Measurements from ENCODE around the gene TACR2. TPM values are rescaled to one million over a fixed set of nuclear protein-coding genes. Genes with fewer than 3 reads are reported as not detected.

Gene TACR2
- total and polyA plus RNA-seq, 2 of the 13 experiments (the other 11 are each of a cell fraction or from before 2014, with no cell fraction given), result 0.04 TPM; not detected in 1

GRCh38 chr10:69359594-69359993 lies 57.1 kb downstream of the TACR2 start:
- H3K4me3 ChIP-seq (replicated peaks in 1 of 3; ENCODE audit: insufficient read depth in 1 of 3, low read depth in 2 of 3, low read length in 3 of 3), result no peak overlapping the region
- H3K9ac ChIP-seq (ENCODE audit: insufficient read depth, low read depth, low read length), result no peak overlapping the region
- no peaks in the 10 kb centered on the region for H3K4me1 ChIP-seq (ENCODE audit: insufficient read depth, low read length)
- H3K4me2 ChIP-seq (ENCODE audit: low read depth, low read length), result no peak overlapping the region
- in situ Hi-C loops (cut with HindIII; ENCODE audit: extremely low pct_ligation_motif_present, low pct_unique_long_range_greater_than_20kb), result no loop called here
- ChIA-PET POLR2A (no interaction called here), CTCF (ENCODE audit: low intra/inter-chr PET ratio, low total read pairs) (no interaction called here)
- no peaks in the 10 kb centered on the region for H4K20me1 ChIP-seq (ENCODE audit: insufficient read depth, low read length)
- ATAC-seq, result no peak
- no peaks in the 10 kb centered on the region for H3K79me2 ChIP-seq (ENCODE audit: insufficient read depth, low read length)
- 56% methylated on average over 5 of the region's 5 CpGs for WGBS (ENCODE audit: low lambda C conversion rate)
- no peak overlapping the region for H3K27ac ChIP-seq (ENCODE audit: extremely low read length, insufficient read depth, low read length)
- intact Hi-C loops (cut with micrococcal nuclease; ENCODE audit: unreplicated experiment), result no loop called here
- no peak for DNase-seq (ENCODE audit: low spot score)
- H3K9me3 ChIP-seq (ENCODE audit: low read length), result no peaks in the 10 kb centered on the region
- peaks cover 0 to 11% of the 10 kb centered on the region in 2 experiments; a peak in 3 of 5 replicates for H3K27me3 ChIP-seq (ENCODE audit: control insufficient read depth in 1 of 2, insufficient read depth in 2 of 2, low read length in 2 of 2)
- no peak for FAIRE-seq
- no TSS peak for BruUV-seq (replicated peaks)
- H2AFZ ChIP-seq (ENCODE audit: low read length), result no peak overlapping the region
- TF ChIP-seq SNAPC2 (CRISPR knock-in tag; IDR thresholded peaks at IDR 0.05) (no peak), TOPORS (CRISPR knock-in tag; IDR thresholded peaks at IDR 0.05) (no peak), GTF3A (CRISPR knock-in tag; conservative IDR thresholded peaks at IDR 0.05) (no peak), DPF2 (CRISPR knock-in tag; IDR thresholded peaks at IDR 0.05; ENCODE audit: borderline replicate concordance, low read depth) (no peak), ZNF468 (CRISPR knock-in tag; IDR thresholded peaks at IDR 0.05) (no peak), ZNF639 (CRISPR knock-in tag; conservative IDR thresholded peaks at IDR 0.05) (no peak), IKZF1 (IDR thresholded peaks at IDR 0.05) (no peak), ZNF256 (CRISPR knock-in tag; conservative IDR thresholded peaks at IDR 0.05) (no peak), SP1 (IDR thresholded peaks at IDR 0.05) (no peak), SP1 (CRISPR knock-in tag; IDR thresholded peaks at IDR 0.05) (no peak), ZSCAN30 (CRISPR knock-in tag; IDR thresholded peaks at IDR 0.05) (no peak)
- TF ChIP-seq, protein P1, sequence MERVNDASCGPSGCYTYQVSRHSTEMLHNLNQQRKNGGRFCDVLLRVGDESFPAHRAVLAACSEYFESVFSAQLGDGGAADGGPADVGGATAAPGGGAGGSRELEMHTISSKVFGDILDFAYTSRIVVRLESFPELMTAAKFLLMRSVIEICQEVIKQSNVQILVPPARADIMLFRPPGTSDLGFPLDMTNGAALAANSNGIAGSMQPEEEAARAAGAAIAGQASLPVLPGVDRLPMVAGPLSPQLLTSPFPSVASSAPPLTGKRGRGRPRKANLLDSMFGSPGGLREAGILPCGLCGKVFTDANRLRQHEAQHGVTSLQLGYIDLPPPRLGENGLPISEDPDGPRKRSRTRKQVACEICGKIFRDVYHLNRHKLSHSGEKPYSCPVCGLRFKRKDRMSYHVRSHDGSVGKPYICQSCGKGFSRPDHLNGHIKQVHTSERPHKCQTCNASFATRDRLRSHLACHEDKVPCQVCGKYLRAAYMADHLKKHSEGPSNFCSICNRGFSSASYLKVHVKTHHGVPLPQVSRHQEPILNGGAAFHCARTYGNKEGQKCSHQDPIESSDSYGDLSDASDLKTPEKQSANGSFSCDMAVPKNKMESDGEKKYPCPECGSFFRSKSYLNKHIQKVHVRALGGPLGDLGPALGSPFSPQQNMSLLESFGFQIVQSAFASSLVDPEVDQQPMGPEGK (CRISPR knock-in tag; IDR thresholded peaks at IDR 0.05), result no peak
- TF ChIP-seq, protein P2, sequence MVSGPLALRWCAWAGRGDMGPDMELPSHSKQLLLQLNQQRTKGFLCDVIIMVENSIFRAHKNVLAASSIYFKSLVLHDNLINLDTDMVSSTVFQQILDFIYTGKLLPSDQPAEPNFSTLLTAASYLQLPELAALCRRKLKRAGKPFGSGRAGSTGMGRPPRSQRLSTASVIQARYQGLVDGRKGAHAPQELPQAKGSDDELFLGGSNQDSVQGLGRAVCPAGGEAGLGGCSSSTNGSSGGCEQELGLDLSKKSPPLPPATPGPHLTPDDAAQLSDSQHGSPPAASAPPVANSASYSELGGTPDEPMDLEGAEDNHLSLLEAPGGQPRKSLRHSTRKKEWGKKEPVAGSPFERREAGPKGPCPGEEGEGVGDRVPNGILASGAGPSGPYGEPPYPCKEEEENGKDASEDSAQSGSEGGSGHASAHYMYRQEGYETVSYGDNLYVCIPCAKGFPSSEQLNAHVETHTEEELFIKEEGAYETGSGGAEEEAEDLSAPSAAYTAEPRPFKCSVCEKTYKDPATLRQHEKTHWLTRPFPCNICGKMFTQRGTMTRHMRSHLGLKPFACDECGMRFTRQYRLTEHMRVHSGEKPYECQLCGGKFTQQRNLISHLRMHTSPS (CRISPR knock-in tag; IDR thresholded peaks at IDR 0.05; ENCODE audit: low read depth), result no peak
- TF ChIP-seq, protein P3, sequence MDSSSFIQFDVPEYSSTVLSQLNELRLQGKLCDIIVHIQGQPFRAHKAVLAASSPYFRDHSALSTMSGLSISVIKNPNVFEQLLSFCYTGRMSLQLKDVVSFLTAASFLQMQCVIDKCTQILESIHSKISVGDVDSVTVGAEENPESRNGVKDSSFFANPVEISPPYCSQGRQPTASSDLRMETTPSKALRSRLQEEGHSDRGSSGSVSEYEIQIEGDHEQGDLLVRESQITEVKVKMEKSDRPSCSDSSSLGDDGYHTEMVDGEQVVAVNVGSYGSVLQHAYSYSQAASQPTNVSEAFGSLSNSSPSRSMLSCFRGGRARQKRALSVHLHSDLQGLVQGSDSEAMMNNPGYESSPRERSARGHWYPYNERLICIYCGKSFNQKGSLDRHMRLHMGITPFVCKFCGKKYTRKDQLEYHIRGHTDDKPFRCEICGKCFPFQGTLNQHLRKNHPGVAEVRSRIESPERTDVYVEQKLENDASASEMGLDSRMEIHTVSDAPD (CRISPR knock-in tag; IDR thresholded peaks at IDR 0.05), result no peak
- TF ChIP-seq, protein P4, sequence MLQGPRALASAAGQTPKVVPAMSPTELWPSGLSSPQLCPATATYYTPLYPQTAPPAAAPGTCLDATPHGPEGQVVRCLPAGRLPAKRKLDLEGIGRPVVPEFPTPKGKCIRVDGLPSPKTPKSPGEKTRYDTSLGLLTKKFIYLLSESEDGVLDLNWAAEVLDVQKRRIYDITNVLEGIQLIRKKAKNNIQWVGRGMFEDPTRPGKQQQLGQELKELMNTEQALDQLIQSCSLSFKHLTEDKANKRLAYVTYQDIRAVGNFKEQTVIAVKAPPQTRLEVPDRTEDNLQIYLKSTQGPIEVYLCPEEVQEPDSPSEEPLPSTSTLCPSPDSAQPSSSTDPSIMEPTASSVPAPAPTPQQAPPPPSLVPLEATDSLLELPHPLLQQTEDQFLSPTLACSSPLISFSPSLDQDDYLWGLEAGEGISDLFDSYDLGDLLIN (CRISPR knock-in tag; IDR thresholded peaks at IDR 0.05; ENCODE audit: borderline replicate concordance), result no peak
- no peaks in the 10 kb centered on the region for H3K36me3 ChIP-seq (replicated peaks in 1 of 2; ENCODE audit: control insufficient read depth in 1 of 2, insufficient read depth in 2 of 2, low read length in 2 of 2)

Measured in HepG2 (cell line).